Neural cell (in vitro differentiated cells): ENCODE measurements around the gene SBK1.

Source experiments
- EP300 ChIP-seq: fragments of 450-650 bp; conservative IDR thresholded peaks from 2 replicates; pipeline ENCODE4 v1.6.1; 2014; ENCODE audit warnings: antibody characterized with exemption, mild to moderate bottlenecking, moderate library complexity; ENCODE audit not compliant: poor library complexity, severe bottlenecking
- TF ChIP-seq, protein P1 (sequence below): fragments of 450-650 bp; IDR thresholded peaks from 2 replicates; pipeline ENCODE4 v1.5.1; 2014; ENCODE audit warnings: antibody characterized with exemption, mild to moderate bottlenecking, moderate library complexity; ENCODE audit not compliant: poor library complexity, severe bottlenecking

DNA sequence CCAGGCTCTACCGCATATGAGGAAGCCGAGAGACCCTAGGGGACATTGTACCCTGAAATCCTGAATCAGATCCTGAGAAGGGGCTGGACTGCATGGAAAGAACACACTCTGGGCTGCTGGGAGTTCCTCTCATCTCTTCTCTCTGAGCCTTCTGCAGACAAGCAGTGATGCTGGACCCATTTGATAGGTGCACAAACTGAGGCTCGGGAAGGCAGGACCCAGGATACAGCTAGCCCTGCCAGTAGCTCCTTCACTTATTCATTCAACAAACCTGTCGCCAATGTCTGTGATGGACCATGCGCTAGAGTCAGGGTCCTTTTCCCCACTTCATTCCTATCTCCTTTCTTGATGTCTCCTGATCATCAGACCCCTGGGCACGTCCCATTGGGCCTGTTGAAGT is 1.9 kb downstream of the SBK1 start:
- no peak for TF ChIP-seq EP300
- TF ChIP-seq, protein P1, sequence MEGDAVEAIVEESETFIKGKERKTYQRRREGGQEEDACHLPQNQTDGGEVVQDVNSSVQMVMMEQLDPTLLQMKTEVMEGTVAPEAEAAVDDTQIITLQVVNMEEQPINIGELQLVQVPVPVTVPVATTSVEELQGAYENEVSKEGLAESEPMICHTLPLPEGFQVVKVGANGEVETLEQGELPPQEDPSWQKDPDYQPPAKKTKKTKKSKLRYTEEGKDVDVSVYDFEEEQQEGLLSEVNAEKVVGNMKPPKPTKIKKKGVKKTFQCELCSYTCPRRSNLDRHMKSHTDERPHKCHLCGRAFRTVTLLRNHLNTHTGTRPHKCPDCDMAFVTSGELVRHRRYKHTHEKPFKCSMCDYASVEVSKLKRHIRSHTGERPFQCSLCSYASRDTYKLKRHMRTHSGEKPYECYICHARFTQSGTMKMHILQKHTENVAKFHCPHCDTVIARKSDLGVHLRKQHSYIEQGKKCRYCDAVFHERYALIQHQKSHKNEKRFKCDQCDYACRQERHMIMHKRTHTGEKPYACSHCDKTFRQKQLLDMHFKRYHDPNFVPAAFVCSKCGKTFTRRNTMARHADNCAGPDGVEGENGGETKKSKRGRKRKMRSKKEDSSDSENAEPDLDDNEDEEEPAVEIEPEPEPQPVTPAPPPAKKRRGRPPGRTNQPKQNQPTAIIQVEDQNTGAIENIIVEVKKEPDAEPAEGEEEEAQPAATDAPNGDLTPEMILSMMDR, result no peak
